H1 (cell line): ENCODE measurements around the gene CCBE1. TPM values are rescaled to one million over a fixed set of nuclear protein-coding genes. Genes with fewer than 3 reads are reported as not detected.

Experiments
- CTCF ChIA-PET: fragments of 300-600 bp; sonication (Branson Sonifier 250); formaldehyde crosslinking; loops from one replicate; lab custom pipeline; 2021; ENCODE audit not compliant: partially characterized antibody; lab: Charles Lee
- POLR2A ChIA-PET: fragments of 300-600 bp; sonication (Branson Sonifier 250); formaldehyde crosslinking; loops from one replicate; lab custom pipeline; 2021; ENCODE audit warnings: inconsistent platforms; ENCODE audit not compliant: partially characterized antibody; lab: Charles Lee
- DNase-seq, 2 experiments: peaks; one replicate each; pipeline versions ENCODE4 v3.0.0 to v3.0.0-alpha.2; 2010 to 2022; ENCODE audit warnings: low spot score in 2 of 2, low read depth in 1 of 2, mixed read lengths in 1 of 2
- FAIRE-seq: peaks from 2 replicates; lab custom pipeline; 2011; peaks lifted over from hg19 to GRCh38; lab: Jason Lieb, UNC
- H2AFZ ChIP-seq: 2 replicates; pipeline ENCODE4 v1.8.1; 2012; ENCODE audit warnings: low read length, inconsistent platforms
- H2AK5ac ChIP-seq: 2 replicates; pipeline ENCODE4 v1.6.1; 2013; ENCODE audit warnings: low read depth, low read length
- H2BK120ac ChIP-seq: replicated peaks from 2 replicates; pipeline ENCODE3; 2013; ENCODE audit warnings: low read depth, low read length, inconsistent platforms
- H2BK12ac ChIP-seq: 2 replicates; pipeline ENCODE4 v1.6.1; 2013; ENCODE audit warnings: low read depth, low read length
- H2BK15ac ChIP-seq: 2 replicates; pipeline ENCODE4 v1.6.1; 2013; ENCODE audit warnings: low read length
- H2BK20ac ChIP-seq: 2 replicates; pipeline ENCODE4 v1.6.1; 2013; ENCODE audit warnings: low read length
- H2BK5ac ChIP-seq: 2 replicates; pipeline ENCODE4 v1.6.1; 2013; ENCODE audit warnings: low read depth, low read length
- H3K14ac ChIP-seq: 2 replicates; pipeline ENCODE4 v1.6.1; 2013; ENCODE audit warnings: inconsistent platforms; ENCODE audit not compliant: insufficient read length
- H3K18ac ChIP-seq: 2 replicates; pipeline ENCODE4 v1.6.1; 2013; ENCODE audit warnings: low read length; ENCODE audit errors: extremely low read depth
- H3K23ac ChIP-seq: 2 replicates; pipeline ENCODE4 v1.6.1; 2013; ENCODE audit warnings: inconsistent platforms; ENCODE audit not compliant: insufficient read length
- H3K23me2 ChIP-seq: 2 replicates; pipeline ENCODE4 v1.6.1; 2013; ENCODE audit warnings: low read depth, low read length
- H3K27ac ChIP-seq: 2 replicates; pipeline ENCODE4 v1.6.1; 2011; ENCODE audit warnings: low read depth, low read length, inconsistent platforms
- H3K27me3 ChIP-seq, 4 experiments: replicated peaks in 1 of 4; 1 replicate in 1 of 4; 2 replicates in 3 of 4; pipeline versions ENCODE4 v1.6.1 to v1.8.1; 2011 to 2013; ENCODE audit warnings: low read length in 3 of 4, mild to moderate bottlenecking in 3 of 4, inconsistent platforms in 2 of 4, mixed read lengths in 2 of 4, moderate library complexity in 1 of 4; ENCODE audit not compliant: control insufficient read depth in 3 of 4, insufficient read depth in 3 of 4; ENCODE audit errors: extremely low read depth in 1 of 4
- H3K36me3 ChIP-seq, 4 experiments: 2 replicates each; pipeline versions ENCODE4 v1.6.1 to v1.8.1; 2011 to 2013; ENCODE audit warnings: mild to moderate bottlenecking in 4 of 4, low read length in 3 of 4, moderate library complexity in 2 of 4, control low read depth in 1 of 4, inconsistent platforms in 1 of 4; ENCODE audit not compliant: insufficient read depth in 4 of 4, control insufficient read depth in 2 of 4
- H3K4ac ChIP-seq: replicated peaks from 2 replicates; pipeline ENCODE3; 2013; ENCODE audit warnings: low read length, low read depth, mixed read lengths, inconsistent platforms; ENCODE audit not compliant: insufficient read length
- H3K4me1 ChIP-seq, 4 experiments: replicated peaks in 1 of 4; 1 replicate in 1 of 4; 2 replicates in 3 of 4; pipeline versions ENCODE4 v1.6.1 to v1.8.1; 2011 to 2013; ENCODE audit warnings: low read length in 3 of 4, inconsistent platforms in 2 of 4, mixed read lengths in 1 of 4; ENCODE audit not compliant: insufficient read depth in 4 of 4, control insufficient read depth in 3 of 4
- H3K4me2 ChIP-seq, 2 experiments: 2 replicates each; pipeline versions ENCODE4 v1.6.1 to v1.8.1; 2011 to 2013; ENCODE audit warnings: low read depth in 2 of 2, low read length in 2 of 2, control low read depth in 1 of 2, inconsistent platforms in 1 of 2, mild to moderate bottlenecking in 1 of 2; ENCODE audit not compliant: insufficient read depth in 1 of 2
- H3K4me3 ChIP-seq, 4 experiments: fragments of 200-600, 300-600 bp in 1 of 4; sonication (generic), shearing (Covaris generic), sonication (Bioruptor Twin) in 1 of 4; 2 replicates each; pipeline versions ENCODE4 v1.5.1 to v1.8.1; 2011 to 2016; ENCODE audit warnings: low read length in 4 of 4, low read depth in 3 of 4, control low read depth in 2 of 4, inconsistent platforms in 2 of 4, mild to moderate bottlenecking in 2 of 4, mixed read lengths in 1 of 4, moderate library complexity in 1 of 4; ENCODE audit not compliant: insufficient read depth in 2 of 4; ENCODE audit errors: extremely low read depth in 1 of 4
- H3K56ac ChIP-seq: replicated peaks from 2 replicates; pipeline ENCODE3; 2013; ENCODE audit warnings: low read depth, mild to moderate bottlenecking, mixed read lengths, low read length, inconsistent platforms; ENCODE audit not compliant: insufficient read length
- H3K79me1 ChIP-seq: 2 replicates; pipeline ENCODE4 v1.6.1; 2013; ENCODE audit warnings: low read depth, low read length, control low read depth
- H3K79me2 ChIP-seq, 2 experiments: 2 replicates each; pipeline versions ENCODE4 v1.6.1 to v1.8.1; 2012 to 2013; ENCODE audit warnings: low read length in 2 of 2, mild to moderate bottlenecking in 2 of 2, inconsistent platforms in 1 of 2; ENCODE audit not compliant: insufficient read depth in 2 of 2, control insufficient read depth in 1 of 2
- H3K9ac ChIP-seq, 4 experiments: replicated peaks in 1 of 4; 1 replicate in 1 of 4; 2 replicates in 3 of 4; pipeline versions ENCODE4 v1.6.1 to v1.8.1; 2011 to 2013; ENCODE audit warnings: low read depth in 3 of 4, low read length in 3 of 4, control low read depth in 2 of 4, mild to moderate bottlenecking in 2 of 4, moderate library complexity in 2 of 4, inconsistent platforms in 1 of 4; ENCODE audit errors: extremely low read depth in 1 of 4
- H3K9me3 ChIP-seq, 2 experiments: 2 replicates each; pipeline versions ENCODE4 v1.6.1 to v1.8.1; 2012 to 2013; ENCODE audit warnings: mild to moderate bottlenecking in 2 of 2, moderate library complexity in 2 of 2, control low read depth in 1 of 2, inconsistent platforms in 1 of 2, low read depth in 1 of 2, low read length in 1 of 2, mixed read lengths in 1 of 2; ENCODE audit not compliant: insufficient read depth in 2 of 2
- H4K20me1 ChIP-seq, 2 experiments: replicated peaks in 1 of 2; 2 replicates each; pipeline versions ENCODE3 to v1.8.1; 2011 to 2013; ENCODE audit warnings: inconsistent platforms in 2 of 2, low read length in 2 of 2, mild to moderate bottlenecking in 1 of 2; ENCODE audit not compliant: insufficient read depth in 2 of 2, control insufficient read depth in 1 of 2
- H4K5ac ChIP-seq: 2 replicates; pipeline ENCODE4 v1.6.1; 2013; ENCODE audit warnings: low read length, low read depth, mixed read lengths, inconsistent platforms; ENCODE audit not compliant: insufficient read length
- H4K8ac ChIP-seq: 2 replicates; pipeline ENCODE4 v1.8.0; 2013; ENCODE audit warnings: mild to moderate bottlenecking, moderate library complexity, low read length, inconsistent platforms; ENCODE audit not compliant: insufficient read depth; ENCODE audit errors: extremely low read depth
- H4K91ac ChIP-seq: replicated peaks from 2 replicates; pipeline ENCODE3; 2013; ENCODE audit warnings: low read length, mixed read lengths, inconsistent platforms; ENCODE audit not compliant: insufficient read length
- EGR1 ChIP-seq: IDR thresholded peaks from 2 replicates; pipeline ENCODE4 v1.6.1; 2011; ENCODE audit warnings: low read depth, low read length, borderline replicate concordance
- GABPA ChIP-seq: IDR thresholded peaks from 2 replicates; pipeline ENCODE4 v1.6.1; 2011; ENCODE audit warnings: mild to moderate bottlenecking, low read length, moderate library complexity, borderline replicate concordance; ENCODE audit not compliant: insufficient read depth
- SIX5 ChIP-seq: IDR thresholded peaks from 2 replicates; pipeline ENCODE4 v1.6.1; 2011; ENCODE audit warnings: mild to moderate bottlenecking, low read depth, low read length
- USF2 ChIP-seq: IDR thresholded peaks from 2 replicates; pipeline ENCODE4 v1.6.1; 2011; ENCODE audit warnings: low read length, improper control_type of control experiment
- YY1 ChIP-seq: IDR thresholded peaks from 2 replicates; pipeline ENCODE4 v1.6.1; 2011; ENCODE audit warnings: low read depth, mild to moderate bottlenecking, low read length
- WGBS, 2 experiments: shearing (Covaris generic) in 1 of 2; methylation state at CpG; one replicate each; pipeline versions ENCODE4 v1.1.6 to v1.1.7; 2013 to 2015; ENCODE audit warnings: low lambda C conversion rate in 2 of 2, mixed read lengths in 2 of 2, inconsistent platforms in 1 of 2, low coverage in 1 of 2, missing lambda C conversion rate in 1 of 2; ENCODE audit not compliant: insufficient replicate concordance in 2 of 2, insufficient coverage in 1 of 2, insufficient read length in 1 of 2; ENCODE audit errors: extremely low coverage in 1 of 2, missing lambda C conversion rate in 1 of 2; 5-methylcytosine and 5-hydroxymethylcytosine counted together
- polyA plus RNA-seq, 7 experiments: library from polyadenylated mRNA; depleted of rRNA in 3 of 7; stranded (reverse) in 5 of 7; unstranded in 2 of 7; fragments of >200 nt in 5 of 7; fragments of 200-250 nt in 2 of 7; gene quantifications; 1 replicate in 5 of 7; 2 replicates in 1 of 7; 4 replicates in 1 of 7; pipeline versions ENCODE4 v1.2.1 to v1.2.3, GENCODE V29; 2011 to 2013; ENCODE audit warnings: missing spikeins in 2 of 7, mixed read lengths in 2 of 7
- total RNA-seq: library from RNA; stranded (reverse); fragmentation: NEBNext Ultra II Directional; extraction: Animal tissue kit (Norgen Biotek cat#: 25700); gene quantifications from 2 replicates; pipeline ENCODE4 v1.2.1, GENCODE V29; 2021

The CCBE1 gene
- total and polyA plus RNA-seq, 2 of the 8 experiments (the other 6 are each of a cell fraction or from before 2014, with no cell fraction given): 2.1 to 2.6 TPM

- Histone ChIP-seq H3K27ac (no peak overlapping the region), H3K9me3 (no peaks in the 10 kb centered on the region), H2BK12ac (no peak overlapping the region), H2BK120ac (no peak overlapping the region), H4K5ac (no peak overlapping the region), H2AK5ac (no peak overlapping the region), H3K14ac (no peak overlapping the region), H3K27me3 (no peaks in the 10 kb centered on the region), H3K18ac (no peak overlapping the region), H2BK20ac (no peak overlapping the region), H4K91ac (no peak overlapping the region)
- no peak for DNase-seq
- TF ChIP-seq YY1 (0 out of 2 replicates have a peak, but pooled peaks have one; percentile 9), EGR1 (no peak), USF2 (peak; percentile 77), SIX5 (peak; percentile 77), GABPA (no peak)
- TF ChIP-seq, all 59 proteins: peak for 3
- 100% methylated on average over 1 of the region's 1 CpG; no CpG with 5 or more reads in 1 of the 2 experiments for WGBS, 2 experiments
- Histone ChIP-seq H3K56ac (no peak overlapping the region), H2BK15ac (no peak overlapping the region), H3K23me2 (no peaks in the 10 kb centered on the region), H3K36me3 (no peaks in the 10 kb centered on the region), H4K20me1 (no peaks in the 10 kb centered on the region), H3K79me2 (no peaks in the 10 kb centered on the region), H3K9ac (no peak overlapping the region), H4K8ac (no peak overlapping the region), H3K4ac (no peak overlapping the region), H2AFZ (peak overlapping the region; percentile 93), H3K79me1 (no peaks in the 10 kb centered on the region), H3K4me3 (no peak overlapping the region), H3K4me1 (no peaks in the 10 kb centered on the region), H3K4me2 (no peak overlapping the region), H2BK5ac (no peak overlapping the region), H3K23ac (no peak overlapping the region)
- ChIA-PET POLR2A (interaction anchor here (1.6 kb wide), 1 partner anchor 14 kb away, joined by 3 read pairs; no protein-coding TSS in a partner anchor), CTCF (no interaction called here)
- peak; percentile 72 for FAIRE-seq
Measured at GRCh38 chr18:59416818-59417217, 280.4 kb downstream of the CCBE1 start.
